Activated CD8-positive, alpha-beta T cell treated with anti-CD3 and anti-CD28 coated beads, Interleukin-2, amount 10 ng/mL, durations not matched to agents 7 days and 5 days (primary cell): Measurements from ENCODE around the gene MRPL32. TPM values are rescaled to one million over a fixed set of nuclear protein-coding genes. Genes with fewer than 3 reads are reported as not detected.

ENCODE experiments used
- ATAC-seq: fragments of 150-1000 bp; cut with Tn5 transposase; one replicate; pipeline ENCODE4 v1.10.0; 2021; ENCODE audit warnings: moderate library complexity
- CTCF ChIA-PET: fragments of 350-600 bp; sonication (Branson Sonifier 250); formaldehyde crosslinking; loops from one replicate; lab custom pipeline; 2021; ENCODE audit warnings: antibody characterized with exemption; lab: Charles Lee
- POLR2A ChIA-PET: fragments of 350-600 bp; sonication (Branson Sonifier 250); formaldehyde crosslinking; loops from one replicate; lab custom pipeline; 2021; ENCODE audit warnings: antibody characterized with exemption; lab: Charles Lee
- DNase-seq: peaks from one replicate; pipeline ENCODE4 v3.0.0-alpha.2; 2020
- H3K27ac Mint-ChIP-seq: one replicate; pipeline ENCODE4 v1.8.0; 2021; ENCODE audit warnings: mild to moderate bottlenecking, mixed read lengths
- H3K27me3 Mint-ChIP-seq: one replicate; pipeline ENCODE4 v1.8.0; 2021; ENCODE audit warnings: low read depth, mixed read lengths
- H3K36me3 Mint-ChIP-seq: one replicate; pipeline ENCODE4 v1.8.0; 2021; ENCODE audit warnings: low read depth, mixed read lengths
- H3K4me1 Mint-ChIP-seq: one replicate; pipeline ENCODE4 v1.8.0; 2021; ENCODE audit warnings: low read depth, mixed read lengths
- H3K4me3 Mint-ChIP-seq: one replicate; pipeline ENCODE4 v1.8.0; 2021; ENCODE audit warnings: mild to moderate bottlenecking, mixed read lengths
- H3K9me3 Mint-ChIP-seq: one replicate; pipeline ENCODE4 v1.8.0; 2022; ENCODE audit warnings: mixed read lengths; ENCODE audit not compliant: insufficient read depth
- total RNA-seq, 2 experiments: library from RNA; stranded (reverse); gene quantifications; one replicate each; pipeline ENCODE4 v1.2.3, GENCODE V29; 2021

The MRPL32 gene
- total RNA-seq, 2 experiments from 2014 or later, result 38.7 to 41.6 TPM

- DNase-seq (peak; percentile 32), ATAC-seq (peak; percentile 78)
- Mint-ChIP-seq H3K27me3 (no peaks in the 10 kb centered on the region), H3K4me3 (peak overlapping the region; percentile 65), H3K36me3 (no peaks in the 10 kb centered on the region), H3K9me3 (no peaks in the 10 kb centered on the region), H3K27ac (peak overlapping the region; percentile 84), H3K4me1 (peaks cover 13% of the 10 kb centered on the region)
- ChIA-PET CTCF (interaction anchor here (0.5 to 2.3 kb wide), 9 partner anchors 11 to 1005 kb away, joined by 3 to 11 read pairs (median 3); partner anchors contain the start of genes MRPL32 and PSMA2), POLR2A (interaction anchor here (1.2 to 2.0 kb wide), 2 partner anchors 14 to 20 kb away, joined by 4 to 12 read pairs; partner anchors contain the start of genes MRPL32 and PSMA2)
Measured at GRCh38 chr7:42945821-42946626, 13.8 kb downstream of the MRPL32 start.

GRCh38 chr7:42946627-42946950 is 14.4 kb downstream of the MRPL32 start:
- ChIA-PET CTCF (interaction anchor here (0.5 to 2.3 kb wide), 6 partner anchors 12 to 1006 kb away, joined by 3 to 11 read pairs (median 4); partner anchors contain the start of genes MRPL32 and PSMA2), POLR2A (interaction anchor here (1.2 to 2.0 kb wide), 2 partner anchors 14 to 20 kb away, joined by 4 to 12 read pairs; partner anchors contain the start of genes MRPL32 and PSMA2)
- Mint-ChIP-seq H3K36me3 (no peaks in the 10 kb centered on the region), H3K27ac (peak overlapping the region; percentile 84), H3K9me3 (no peaks in the 10 kb centered on the region), H3K4me3 (no peak overlapping the region), H3K27me3 (no peaks in the 10 kb centered on the region), H3K4me1 (peaks cover 13% of the 10 kb centered on the region)
- DNase-seq (no peak), ATAC-seq (peak; percentile 14)

- H3K9me3 Mint-ChIP-seq, result no peaks in the 10 kb centered on the region
- H3K4me1 Mint-ChIP-seq, result peaks cover 13% of the 10 kb centered on the region
- H3K36me3 Mint-ChIP-seq, result no peaks in the 10 kb centered on the region
- no peak overlapping the region for H3K27ac Mint-ChIP-seq
- no peak for DNase-seq
- no peak for ATAC-seq
- CTCF ChIA-PET, result no interaction called here
- no peaks in the 10 kb centered on the region for H3K27me3 Mint-ChIP-seq
- POLR2A ChIA-PET, result no interaction called here
- no peak overlapping the region for H3K4me3 Mint-ChIP-seq
Measured at GRCh38 chr7:42947521-42947920, 15.3 kb downstream of the MRPL32 start.

- H3K27me3 Mint-ChIP-seq, result no peaks in the 10 kb centered on the region
- POLR2A ChIA-PET, result no interaction called here
Measured at GRCh38 chr7:42950417-42950816, 18.2 kb downstream of the MRPL32 start.

GRCh38 chr7:42952328-42952727 is 20.2 kb downstream of the MRPL32 start:
- Mint-ChIP-seq H3K36me3 (no peaks in the 10 kb centered on the region), H3K27ac (no peak overlapping the region), H3K27me3 (no peaks in the 10 kb centered on the region), H3K4me3 (no peak overlapping the region), H3K9me3 (peaks cover 7% of the 10 kb centered on the region), H3K4me1 (no peaks in the 10 kb centered on the region)
- POLR2A ChIA-PET, result no interaction called here
- ATAC-seq (no peak), DNase-seq (no peak)
- CTCF ChIA-PET, result no interaction called here

More at GRCh38 chr7:42950417-42950816, 18.2 kb downstream of the MRPL32 start:
- Mint-ChIP-seq H3K4me1 (peaks cover 13% of the 10 kb centered on the region), H3K9me3 (no peaks in the 10 kb centered on the region), H3K27ac (no peak overlapping the region), H3K4me3 (no peak overlapping the region), H3K36me3 (no peaks in the 10 kb centered on the region)
- ATAC-seq (no peak), DNase-seq (no peak)
- CTCF ChIA-PET, result interaction anchor here (1.7 kb wide), 1 partner anchor 9 kb away, joined by 6 read pairs; no protein-coding TSS in a partner anchor

GRCh38 chr7:42953994-42954393 is 21.8 kb downstream of the MRPL32 start:
- Mint-ChIP-seq H3K36me3 (no peaks in the 10 kb centered on the region), H3K27ac (no peak overlapping the region), H3K4me3 (no peak overlapping the region), H3K27me3 (no peaks in the 10 kb centered on the region), H3K4me1 (no peaks in the 10 kb centered on the region), H3K9me3 (peaks cover 7% of the 10 kb centered on the region)
- DNase-seq (no peak), ATAC-seq (no peak)
- ChIA-PET POLR2A (no interaction called here), CTCF (interaction anchor here (0.9 to 1.7 kb wide), 2 partner anchors 13 to 78 kb away, joined by 3 to 7 read pairs; no protein-coding TSS in a partner anchor)

- Mint-ChIP-seq H3K9me3 (peaks cover 7% of the 10 kb centered on the region), H3K27ac (no peak overlapping the region), H3K36me3 (no peaks in the 10 kb centered on the region), H3K4me3 (no peak overlapping the region), H3K4me1 (no peaks in the 10 kb centered on the region), H3K27me3 (no peaks in the 10 kb centered on the region)
- CTCF ChIA-PET, result no interaction called here
- no peak for DNase-seq
- POLR2A ChIA-PET, result no interaction called here
- ATAC-seq, result no peak
Measured at GRCh38 chr7:42956062-42956461, 23.9 kb downstream of the MRPL32 start.

GRCh38 chr7:42959549-42959948 is 27.4 kb downstream of the MRPL32 start:
- Mint-ChIP-seq H3K27ac (no peak overlapping the region), H3K4me1 (no peaks in the 10 kb centered on the region), H3K4me3 (no peak overlapping the region), H3K36me3 (no peaks in the 10 kb centered on the region), H3K9me3 (peaks cover 7% of the 10 kb centered on the region), H3K27me3 (peaks cover 5% of the 10 kb centered on the region)
- ChIA-PET CTCF (interaction anchor here (0.8 to 2.9 kb wide), 2 partner anchors 13 to 19 kb away, joined by 3 to 10 read pairs; no protein-coding TSS in a partner anchor), POLR2A (no interaction called here)
- DNase-seq, result no peak
- no peak for ATAC-seq

GRCh38 chr7:42960762-42961161 is 28.6 kb downstream of the MRPL32 start:
- ChIA-PET CTCF (interaction anchor here (2.9 kb wide), 1 partner anchor 20 kb away, joined by 10 read pairs; no protein-coding TSS in a partner anchor), POLR2A (no interaction called here)
- H3K36me3 Mint-ChIP-seq, result no peaks in the 10 kb centered on the region
- H3K27me3 Mint-ChIP-seq, result peaks cover 5% of the 10 kb centered on the region
- ATAC-seq (no peak), DNase-seq (no peak)
- H3K9me3 Mint-ChIP-seq, result peaks cover 7% of the 10 kb centered on the region
- H3K4me3 Mint-ChIP-seq, result no peak overlapping the region
- no peak overlapping the region for H3K27ac Mint-ChIP-seq
- no peaks in the 10 kb centered on the region for H3K4me1 Mint-ChIP-seq

GRCh38 chr7:42961170-42961569 is 29.0 kb downstream of the MRPL32 start:
- ATAC-seq (no peak), DNase-seq (no peak)
- Mint-ChIP-seq H3K36me3 (no peaks in the 10 kb centered on the region), H3K27ac (no peak overlapping the region), H3K4me3 (no peak overlapping the region), H3K27me3 (peaks cover 5% of the 10 kb centered on the region), H3K9me3 (peaks cover 7% of the 10 kb centered on the region), H3K4me1 (no peaks in the 10 kb centered on the region)
- CTCF ChIA-PET, result interaction anchor here (2.9 kb wide), 1 partner anchor 20 kb away, joined by 10 read pairs; no protein-coding TSS in a partner anchor
- POLR2A ChIA-PET, result no interaction called here

- peaks cover 5% of the 10 kb centered on the region for H3K9me3 Mint-ChIP-seq
- no peak overlapping the region for H3K27ac Mint-ChIP-seq
- ChIA-PET POLR2A (no interaction called here), CTCF (no interaction called here)
- peaks cover 9% of the 10 kb centered on the region for H3K27me3 Mint-ChIP-seq
- no peaks in the 10 kb centered on the region for H3K4me1 Mint-ChIP-seq
- ATAC-seq (no peak), DNase-seq (no peak)
- no peak overlapping the region for H3K4me3 Mint-ChIP-seq
- no peaks in the 10 kb centered on the region for H3K36me3 Mint-ChIP-seq
Measured at GRCh38 chr7:42964293-42964692, 32.1 kb downstream of the MRPL32 start.
